ENCODE results near the gene TAX1BP1. TPM values are rescaled to one million over a fixed set of nuclear protein-coding genes. Genes with fewer than 3 reads are reported as not detected.

Gene TAX1BP1
- 81.8 TPM for polyA plus RNA-seq (2013, experiment 1 of 2; ENCODE audit: insufficient read length)
- 78.6 TPM for polyA plus RNA-seq (2013, experiment 2 of 2; ENCODE audit: insufficient read length)

GRCh38 chr7:27739909-27740448 lies at the start of gene TAX1BP1:
TAX1BP1 (plus strand) TSS chr7:27740162; CDS start chr7:27748525, 8,363 bp downstream.
- DNase-seq = peak; percentile 94

- DNase-seq = no peak
Measured at GRCh38 chr7:27690649-27691048, 49.3 kb upstream of the TAX1BP1 start.

- no peak for DNase-seq
Measured at GRCh38 chr7:27693794-27694193, 46.2 kb upstream of the TAX1BP1 start.

- no peak for DNase-seq
Measured at GRCh38 chr7:27695096-27695495, 44.9 kb upstream of the TAX1BP1 start.

GRCh38 chr7:27697861-27698430 lies 42.0 kb upstream of the TAX1BP1 start:
- peak; percentile 14 for DNase-seq

- DNase-seq = no peak
Measured at GRCh38 chr7:27699751-27700150, 40.2 kb upstream of the TAX1BP1 start.

- DNase-seq = no peak
Measured at GRCh38 chr7:27700501-27700900, 39.5 kb upstream of the TAX1BP1 start.

GRCh38 chr7:27703181-27703580 lies 36.8 kb upstream of the TAX1BP1 start:
- no peak for DNase-seq

- DNase-seq = no peak
Measured at GRCh38 chr7:27704422-27705199, 35.4 kb upstream of the TAX1BP1 start.

GRCh38 chr7:27705200-27705594 lies 34.8 kb upstream of the TAX1BP1 start:
- no peak for DNase-seq

- DNase-seq = no peak
Measured at GRCh38 chr7:27708485-27708884, 31.5 kb upstream of the TAX1BP1 start.

- DNase-seq = peak; percentile 35
Measured at GRCh38 chr7:27709137-27710075, 30.6 kb upstream of the TAX1BP1 start.

GRCh38 chr7:27712217-27712616 lies 27.7 kb upstream of the TAX1BP1 start:
- no peak for DNase-seq

- DNase-seq = peak; percentile 13
Measured at GRCh38 chr7:27714831-27715444, 25.0 kb upstream of the TAX1BP1 start.

GRCh38 chr7:27723085-27723484 lies 16.9 kb upstream of the TAX1BP1 start:
- no peak for DNase-seq

- no peak for DNase-seq
Measured at GRCh38 chr7:27727058-27727457, 12.9 kb upstream of the TAX1BP1 start.

GRCh38 chr7:27730112-27730511 lies 9.8 kb upstream of the TAX1BP1 start:
- no peak for DNase-seq

- no peak for DNase-seq
Measured at GRCh38 chr7:27734583-27734982, 5.4 kb upstream of the TAX1BP1 start.

- no peak for DNase-seq
Measured at GRCh38 chr7:27735165-27735564, 4.8 kb upstream of the TAX1BP1 start.

GRCh38 chr7:27735831-27736230 lies 4.1 kb upstream of the TAX1BP1 start:
- DNase-seq = no peak

- no peak for DNase-seq
Measured at GRCh38 chr7:27737178-27737577, 2.8 kb upstream of the TAX1BP1 start.

GRCh38 chr7:27737616-27738015 lies 2.3 kb upstream of the TAX1BP1 start:
- no peak for DNase-seq
